AG09309 (cell line): ENCODE data around the gene MGMT.

Source experiments
- DNase-seq: peaks from one replicate; pipeline ENCODE4 v3.0.0-alpha.2; 2010; ENCODE audit warnings: low read depth
- H3K4me3 ChIP-seq: 2 replicates; pipeline ENCODE4 v1.5.1; 2011; ENCODE audit warnings: mild to moderate bottlenecking, low read depth, low read length, moderate library complexity; ENCODE audit not compliant: control insufficient read depth
- CTCF ChIP-seq: IDR thresholded peaks from 2 replicates; pipeline ENCODE4 v1.5.1; 2011; ENCODE audit warnings: mild to moderate bottlenecking, low read depth, low read length, inconsistent platforms; ENCODE audit not compliant: insufficient read depth, control insufficient read depth; ENCODE audit errors: missing control alignments

The MGMT gene

GRCh38 chr10:129449893-129450292 lies 17.1 kb upstream of the MGMT start:
- no peak for DNase-seq

GRCh38 chr10:129450391-129450790 lies 16.6 kb upstream of the MGMT start:
- no peak for TF ChIP-seq CTCF
- no peak for DNase-seq
- no peak overlapping the region for H3K4me3 ChIP-seq

More at GRCh38 chr10:129449893-129450292, 17.1 kb upstream of the MGMT start:
- TF ChIP-seq CTCF, result no peak
- no peak overlapping the region for H3K4me3 ChIP-seq

GRCh38 chr10:129455625-129456024 lies 11.4 kb upstream of the MGMT start:
- H3K4me3 ChIP-seq, result no peak overlapping the region
- no peak for DNase-seq
- TF ChIP-seq CTCF, result no peak

- DNase-seq, result no peak
- H3K4me3 ChIP-seq, result no peak overlapping the region
- no peak for TF ChIP-seq CTCF
Measured at GRCh38 chr10:129459762-129460539, 7.1 kb upstream of the MGMT start.

GRCh38 chr10:129462257-129462795 lies 4.7 kb upstream of the MGMT start:
- H3K4me3 ChIP-seq, result no peak overlapping the region
- DNase-seq, result no peak
- TF ChIP-seq CTCF, result no peak

GRCh38 chr10:129464251-129464650 lies 2.8 kb upstream of the MGMT start:
- no peak for DNase-seq
- no peak overlapping the region for H3K4me3 ChIP-seq
- no peak for TF ChIP-seq CTCF
